Adrenal gland (tissue), 12 donors: ENCODE results near the gene CIB4. TPM values are rescaled to one million over a fixed set of nuclear protein-coding genes. Genes with fewer than 3 reads are reported as not detected.
A peak's percentile ranks its signal among the peaks of the same experiment; 100 is the strongest.

Experiments
- DNase-seq, 7 donors: peaks; one replicate each; pipeline ENCODE4 v3.0.0-alpha.2; 2019 to 2020
- H3K27ac ChIP-seq, 5 donors: fragments of 200-600 bp; sonication (generic) in 4 of 5; 1 replicate in 3 of 5; 2 replicates in 2 of 5; pipeline versions ENCODE4 v1.5.1 to v1.8.0; 2016 to 2020; ENCODE audit warnings: mild to moderate bottlenecking in 1 of 5
- H3K27me3 ChIP-seq: fragments of 200-600 bp; 2 replicates; pipeline ENCODE4 v1.8.0; 2021
- H3K36me3 ChIP-seq, 2 donors: fragments of 200-600 bp; replicated peaks in 1 of 2; 1 replicate in 1 of 2; 2 replicates in 1 of 2; pipeline versions ENCODE4 v1.5.1 to v1.8.0; 2018 to 2022
- H3K4me1 ChIP-seq, 2 donors: fragments of 200-600 bp; replicated peaks in 1 of 2; 1 replicate in 1 of 2; 2 replicates in 1 of 2; pipeline versions ENCODE4 v1.5.1 to v1.8.0; 2018 to 2021
- H3K4me3 ChIP-seq, 4 donors: fragments of 200-600 bp; sonication (generic) in 3 of 4; one replicate each; pipeline ENCODE4 v1.5.1; 2016 to 2018
- H3K9me3 ChIP-seq, 3 donors: fragments of 200-600 bp; sonication (generic) in 1 of 3; replicated peaks in 1 of 3; 1 replicate in 2 of 3; 2 replicates in 1 of 3; pipeline versions ENCODE4 v1.5.1 to v1.8.0; 2016 to 2021
- POLR2A ChIP-seq, 2 donors: fragments of 450-650 bp; IDR thresholded peaks; one replicate each; pipeline ENCODE4 v1.6.1; 2017; ENCODE audit warnings: antibody characterized with exemption in 2 of 2, mild to moderate bottlenecking in 2 of 2, moderate library complexity in 1 of 2
- WGBS, 4 donors: extraction: QIAGEN DNeasy Blood & Tissue Kit in 2 of 4; methylation state at CpG; one replicate each; pipeline versions ENCODE4 v1.1.5 to v1.1.7; 2013 to 2017; 5-methylcytosine and 5-hydroxymethylcytosine counted together
- intact Hi-C, 2 donors: fragments of 100-400 bp; cut with DNase I; formaldehyde crosslinking; loops; one replicate each; pipeline versions ENCODE4 v1.14.1 to v1.15.0; 2022 to 2023
- polyA plus RNA-seq, 3 donors: library from polyadenylated mRNA; stranded (reverse); fragments of 200-250 nt in 2 of 3; fragments of 350-450 nt in 1 of 3; fragmentation: Illumina TruSeq in 1 of 3; extraction: RNeasy Lipid Tissue Mini Kit (QIAGEN cat#74804) in 1 of 3; gene quantifications; one replicate each; pipeline ENCODE4 v1.2.3, GENCODE V29; 2013 to 2014
- total RNA-seq, 9 donors: library from RNA; depleted of rRNA in 4 of 9; stranded (reverse); fragments of >200 nt in 4 of 9; fragments of 120-200 nt in 1 of 9; fragmentation: NEBNext Ultra II Directional in 1 of 9; extraction: Animal tissue kit (Norgen Biotek cat#: 25700) in 1 of 9; gene quantifications; one replicate each; pipeline versions ENCODE4 v1.1.0 to v1.2.4, GENCODE V29; 2013 to 2023
- TF ChIP-seq, protein P1 (sequence below), 6 experiments: fragments of 450-650 bp in 4 of 6; fragments of 200-600 bp in 2 of 6; sonication (generic) in 1 of 6; IDR thresholded peaks; 1 replicate in 5 of 6; 2 replicates in 1 of 6; pipeline versions ENCODE4 v1.5.1 to v1.8.0; 2016 to 2021; ENCODE audit warnings: antibody characterized with exemption in 6 of 6, mild to moderate bottlenecking in 2 of 6, moderate library complexity in 1 of 6
- donor health status: healthy with polysubstance abuse.
- donor health status: Bipolar disorder and iron deficiency.
- donor health status: DM: yes; HTN: yes; CAD: no.
- donor health status: DM: no; HTN: no; CAD: no.
- donor health status: DM: no; HTN: no; CAD: no.
- donor health status: DM: yes; HTN: yes; CAD: no.

Gene CIB4
- total and polyA plus RNA-seq, 12 donors: 2.2 to 10.1 (median 3.5) TPM; not detected in 2

- 64 to 74% (median 68%) methylated on average over 2 to 3 of the region's 3 CpGs for WGBS, 4 donors
- H3K36me3 ChIP-seq: no peaks in the 10 kb centered on the region
- H3K27me3 ChIP-seq: no peaks in the 10 kb centered on the region
- peaks cover 34 to 41% of the 10 kb centered on the region in 2 donors for H3K4me1 ChIP-seq
- H3K27ac ChIP-seq: no peak overlapping the region
- H3K4me3 ChIP-seq: no peak overlapping the region
- H3K9me3 ChIP-seq: no peaks in the 10 kb centered on the region
- peak in 3 of 7 donors; percentile 12 to 42 (median 12) for DNase-seq
- intact Hi-C loops: no loop called here
- TF ChIP-seq, protein P1, sequence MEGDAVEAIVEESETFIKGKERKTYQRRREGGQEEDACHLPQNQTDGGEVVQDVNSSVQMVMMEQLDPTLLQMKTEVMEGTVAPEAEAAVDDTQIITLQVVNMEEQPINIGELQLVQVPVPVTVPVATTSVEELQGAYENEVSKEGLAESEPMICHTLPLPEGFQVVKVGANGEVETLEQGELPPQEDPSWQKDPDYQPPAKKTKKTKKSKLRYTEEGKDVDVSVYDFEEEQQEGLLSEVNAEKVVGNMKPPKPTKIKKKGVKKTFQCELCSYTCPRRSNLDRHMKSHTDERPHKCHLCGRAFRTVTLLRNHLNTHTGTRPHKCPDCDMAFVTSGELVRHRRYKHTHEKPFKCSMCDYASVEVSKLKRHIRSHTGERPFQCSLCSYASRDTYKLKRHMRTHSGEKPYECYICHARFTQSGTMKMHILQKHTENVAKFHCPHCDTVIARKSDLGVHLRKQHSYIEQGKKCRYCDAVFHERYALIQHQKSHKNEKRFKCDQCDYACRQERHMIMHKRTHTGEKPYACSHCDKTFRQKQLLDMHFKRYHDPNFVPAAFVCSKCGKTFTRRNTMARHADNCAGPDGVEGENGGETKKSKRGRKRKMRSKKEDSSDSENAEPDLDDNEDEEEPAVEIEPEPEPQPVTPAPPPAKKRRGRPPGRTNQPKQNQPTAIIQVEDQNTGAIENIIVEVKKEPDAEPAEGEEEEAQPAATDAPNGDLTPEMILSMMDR (IDR thresholded peaks at IDR 0.05): no peak
- TF ChIP-seq POLR2A (IDR thresholded peaks at IDR 0.05): no peak
These were observed 6.8 kb upstream of the CIB4 start for GRCh38 chr2:26647981-26648380.

DNA sequence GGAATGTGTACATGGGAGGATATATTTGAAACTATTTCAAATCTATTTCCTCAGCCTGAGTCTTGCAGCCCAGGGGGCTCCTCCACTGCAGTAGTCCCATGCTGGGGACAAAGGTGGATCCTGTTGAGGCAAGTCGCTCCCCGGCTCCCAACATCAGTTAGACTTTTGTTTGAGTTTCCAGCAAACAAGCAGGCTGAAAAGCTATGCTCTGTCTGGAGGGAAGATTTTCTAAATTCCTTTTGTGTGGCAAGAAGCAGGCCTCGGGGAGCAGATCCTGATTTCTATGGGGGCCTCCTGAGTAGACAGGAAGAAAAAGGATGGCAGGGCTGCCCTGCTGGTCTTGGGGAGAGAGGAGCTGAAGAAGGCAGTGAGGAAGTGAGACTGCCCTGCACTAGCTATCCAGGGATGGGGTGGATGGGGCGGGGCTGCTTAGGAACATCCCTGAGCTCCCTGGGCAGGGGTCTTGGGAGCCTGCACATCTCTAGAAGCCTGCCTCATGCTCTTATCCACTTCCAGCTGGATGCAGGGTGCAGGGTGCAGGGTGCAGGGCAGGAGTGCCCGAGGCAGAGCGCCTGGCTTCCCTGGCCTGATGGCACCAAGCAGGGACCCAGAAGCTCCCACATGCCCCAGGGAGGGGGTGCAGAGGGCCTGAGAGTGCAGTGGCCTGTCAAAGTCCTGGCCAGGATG is 6.0 kb upstream of the CIB4 start:
- H3K4me1 ChIP-seq: peaks cover 27 to 33% of the 10 kb centered on the region in 2 donors
- peak in 3 of 7 donors; percentile 9 to 35 (median 11) for DNase-seq
- 89 to 94% (median 93%) methylated on average over 4 to 6 of the region's 6 CpGs for WGBS, 4 donors
- no peaks in the 10 kb centered on the region for H3K36me3 ChIP-seq
- TF ChIP-seq, protein P1 (IDR thresholded peaks at IDR 0.05): no peak
- TF ChIP-seq POLR2A (IDR thresholded peaks at IDR 0.05): no peak
- no peaks in the 10 kb centered on the region for H3K9me3 ChIP-seq
- intact Hi-C loops: no loop called here
- H3K4me3 ChIP-seq: no peak overlapping the region
- no peak overlapping the region for H3K27ac ChIP-seq
- no peaks in the 10 kb centered on the region for H3K27me3 ChIP-seq

- 94 to 96% (median 94%) methylated on average over 10 of the region's 10 CpGs for WGBS, 4 donors
- intact Hi-C loops: no loop called here
These were observed 4.6 kb upstream of the CIB4 start for GRCh38 chr2:26645762-26646161.

GRCh38 chr2:26644188-26644835 is 3.1 kb upstream of the CIB4 start:
- Histone ChIP-seq H3K4me1 (peaks cover 13 to 18% of the 10 kb centered on the region in 2 donors), H3K27me3 (no peaks in the 10 kb centered on the region), H3K4me3 (no peak overlapping the region), H3K27ac (no peak overlapping the region), H3K36me3 (no peaks in the 10 kb centered on the region), H3K9me3 (no peaks in the 10 kb centered on the region)
- DNase-seq: peak in 2 of 7 donors; percentile 5 to 15
- WGBS, 4 donors: 83 to 89% (median 84%) methylated on average over 13 of the region's 13 CpGs
- TF ChIP-seq POLR2A (IDR thresholded peaks at IDR 0.05): no peak
- TF ChIP-seq, protein P1 (IDR thresholded peaks at IDR 0.05): no peak
- intact Hi-C loops: no loop called here

More at GRCh38 chr2:26645762-26646161, 4.6 kb upstream of the CIB4 start:
- Histone ChIP-seq H3K27ac (no peak overlapping the region), H3K27me3 (no peaks in the 10 kb centered on the region), H3K9me3 (no peaks in the 10 kb centered on the region), H3K4me1 (peaks cover 14 to 25% of the 10 kb centered on the region in 2 donors), H3K36me3 (no peaks in the 10 kb centered on the region), H3K4me3 (no peak overlapping the region)
- TF ChIP-seq, protein P1 (IDR thresholded peaks at IDR 0.05): no peak
- TF ChIP-seq POLR2A (IDR thresholded peaks at IDR 0.05): no peak
- DNase-seq: peak in 2 of 7 donors; percentile 12 to 13
